Gastrocnemius medialis (tissue), 4 donors: ENCODE results near the gene RAN.
A peak's percentile ranks its signal among the peaks of the same experiment; 100 is the strongest.

Experiments
- POLR2A ChIP-seq, 2 donors: fragments of 450-650 bp; IDR thresholded peaks; one replicate each; pipeline ENCODE4 v1.6.1; 2017; ENCODE audit warnings: antibody characterized with exemption in 2 of 2, mild to moderate bottlenecking in 2 of 2, moderate library complexity in 2 of 2
- TF ChIP-seq, protein P1 (sequence below), 5 experiments: fragments of 450-650 bp in 3 of 5; fragments of 200-600 bp in 2 of 5; sonication (generic) in 2 of 5; IDR thresholded peaks in 4 of 5; conservative IDR thresholded peaks in 1 of 5; 1 replicate in 4 of 5; 2 replicates in 1 of 5; pipeline ENCODE4 v1.5.1; 2016 to 2019; ENCODE audit warnings: antibody characterized with exemption in 5 of 5, mild to moderate bottlenecking in 3 of 5, moderate library complexity in 3 of 5

GRCh38 chr12:130826151-130826801 lies 45.6 kb upstream of the RAN start:
- no peak for TF ChIP-seq POLR2A (IDR thresholded peaks at IDR 0.05)
- TF ChIP-seq, protein P1, sequence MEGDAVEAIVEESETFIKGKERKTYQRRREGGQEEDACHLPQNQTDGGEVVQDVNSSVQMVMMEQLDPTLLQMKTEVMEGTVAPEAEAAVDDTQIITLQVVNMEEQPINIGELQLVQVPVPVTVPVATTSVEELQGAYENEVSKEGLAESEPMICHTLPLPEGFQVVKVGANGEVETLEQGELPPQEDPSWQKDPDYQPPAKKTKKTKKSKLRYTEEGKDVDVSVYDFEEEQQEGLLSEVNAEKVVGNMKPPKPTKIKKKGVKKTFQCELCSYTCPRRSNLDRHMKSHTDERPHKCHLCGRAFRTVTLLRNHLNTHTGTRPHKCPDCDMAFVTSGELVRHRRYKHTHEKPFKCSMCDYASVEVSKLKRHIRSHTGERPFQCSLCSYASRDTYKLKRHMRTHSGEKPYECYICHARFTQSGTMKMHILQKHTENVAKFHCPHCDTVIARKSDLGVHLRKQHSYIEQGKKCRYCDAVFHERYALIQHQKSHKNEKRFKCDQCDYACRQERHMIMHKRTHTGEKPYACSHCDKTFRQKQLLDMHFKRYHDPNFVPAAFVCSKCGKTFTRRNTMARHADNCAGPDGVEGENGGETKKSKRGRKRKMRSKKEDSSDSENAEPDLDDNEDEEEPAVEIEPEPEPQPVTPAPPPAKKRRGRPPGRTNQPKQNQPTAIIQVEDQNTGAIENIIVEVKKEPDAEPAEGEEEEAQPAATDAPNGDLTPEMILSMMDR (IDR thresholded peaks at IDR 0.05 in 4 of 5, conservative IDR thresholded peaks at IDR 0.05 in 1 of 5) = peak in 4 of 5 experiments; percentile 27 to 56 (median 35)
